OCI-LY7 (cell line): Measurements from ENCODE around the gene DNASE2.

Experiments
- CTCF ChIP-seq: fragments of 200-600 bp; sonication (generic); conservative IDR thresholded peaks from 2 replicates; pipeline ENCODE4 v1.5.1; 2014; ENCODE audit warnings: mild to moderate bottlenecking, antibody characterized with exemption, low read length, moderate library complexity, mixed read lengths
- EZH2phosphoT487 ChIP-seq: fragments of 200-600 bp; sonication (generic); IDR thresholded peaks from 2 replicates; pipeline ENCODE4 v1.6.1; 2018; ENCODE audit warnings: low read depth, borderline replicate concordance, mild to moderate bottlenecking, mixed run types, antibody characterized with exemption, low read length, moderate library complexity, mixed read lengths

DNA sequence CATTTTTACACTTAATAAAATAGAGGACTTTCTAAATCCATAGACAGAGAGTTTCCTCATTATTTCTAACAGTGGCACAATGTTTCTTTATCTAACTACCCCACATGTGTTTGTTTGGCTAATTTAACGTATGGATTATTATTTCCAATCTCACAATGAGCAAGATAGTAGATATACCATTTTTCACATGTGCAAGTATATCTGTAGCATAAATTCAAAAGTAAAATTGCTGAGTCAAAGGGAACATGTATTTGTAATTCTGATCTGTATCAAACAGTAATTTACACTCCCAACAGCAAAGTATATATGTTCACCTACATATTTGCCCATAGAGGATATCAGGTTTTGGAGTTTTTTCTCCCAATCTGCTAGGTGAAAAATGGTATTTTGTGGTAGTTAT is 24.6 kb downstream of the DNASE2 start:
- TF ChIP-seq CTCF (no peak), EZH2phosphoT487 (no peak)
